ENCODE results near the gene MCEE.

GRCh38 chr2:71133603-71134002 is 3.6 kb upstream of the MCEE start:
- TF ChIP-seq CTCF (IDR thresholded peaks at IDR 0.05; ENCODE audit: low read length) (no peak), EZH2 (IDR thresholded peaks at IDR 0.05; ENCODE audit: borderline replicate concordance, low read length) (no peak)

All from OCI-LY1 (cell line).